Measurements from ENCODE around the gene HS1BP3.

The HS1BP3 gene

GRCh38 chr2:20589975-20590703 is 60.8 kb downstream of the HS1BP3 start:
- no peak overlapping the region for H2AFZ ChIP-seq (ENCODE audit: low read depth)
- H3K4me1 ChIP-seq (ENCODE audit: low read depth, poor library complexity, severe bottlenecking): peaks cover 5% of the 10 kb centered on the region
- no peak overlapping the region for H3K4me2 ChIP-seq
- no peak overlapping the region for H3K4me3 ChIP-seq (IDR thresholded peaks at IDR 0.05; ENCODE audit: insufficient read depth, low read depth, low read length)
- no peak for TF ChIP-seq CTCF (conservative IDR thresholded peaks at IDR 0.05; ENCODE audit: low read depth, low read length)
- no peak overlapping the region for H3K27ac ChIP-seq
- no peaks in the 10 kb centered on the region for H3K27me3 ChIP-seq (ENCODE audit: insufficient read depth, low read depth)
- H3K79me2 ChIP-seq (ENCODE audit: insufficient read depth, low read depth): no peaks in the 10 kb centered on the region
- no peak overlapping the region for H3K9ac ChIP-seq
- no peaks in the 10 kb centered on the region for H3K36me3 ChIP-seq (ENCODE audit: insufficient read depth)
- no peaks in the 10 kb centered on the region for H4K20me1 ChIP-seq (ENCODE audit: insufficient read depth)

- no peak overlapping the region for H3K27ac ChIP-seq
- no peaks in the 10 kb centered on the region for H3K27me3 ChIP-seq (ENCODE audit: insufficient read depth, low read depth)
- no peak overlapping the region for H3K9ac ChIP-seq
- H2AFZ ChIP-seq (ENCODE audit: low read depth): no peak overlapping the region
- TF ChIP-seq CTCF (conservative IDR thresholded peaks at IDR 0.05; ENCODE audit: low read depth, low read length): no peak
- no peaks in the 10 kb centered on the region for H3K36me3 ChIP-seq (ENCODE audit: insufficient read depth)
- no peak overlapping the region for H3K4me3 ChIP-seq (IDR thresholded peaks at IDR 0.05; ENCODE audit: insufficient read depth, low read depth, low read length)
- no peaks in the 10 kb centered on the region for H4K20me1 ChIP-seq (ENCODE audit: insufficient read depth)
- no peak overlapping the region for H3K4me2 ChIP-seq
- H3K79me2 ChIP-seq (ENCODE audit: insufficient read depth, low read depth): no peaks in the 10 kb centered on the region
- H3K4me1 ChIP-seq (ENCODE audit: low read depth, poor library complexity, severe bottlenecking): no peaks in the 10 kb centered on the region
Measured at GRCh38 chr2:20588918-20589871, 61.7 kb downstream of the HS1BP3 start.

GRCh38 chr2:20585710-20586594 is 64.9 kb downstream of the HS1BP3 start:
- H2AFZ ChIP-seq (ENCODE audit: low read depth): no peak overlapping the region
- no peaks in the 10 kb centered on the region for H3K27me3 ChIP-seq (ENCODE audit: insufficient read depth, low read depth)
- H3K4me2 ChIP-seq: no peak overlapping the region
- no peak overlapping the region for H3K4me3 ChIP-seq (IDR thresholded peaks at IDR 0.05; ENCODE audit: insufficient read depth, low read depth, low read length)
- no peaks in the 10 kb centered on the region for H4K20me1 ChIP-seq (ENCODE audit: insufficient read depth)
- TF ChIP-seq CTCF (conservative IDR thresholded peaks at IDR 0.05; ENCODE audit: low read depth, low read length): no peak
- H3K79me2 ChIP-seq (ENCODE audit: insufficient read depth, low read depth): no peaks in the 10 kb centered on the region
- no peaks in the 10 kb centered on the region for H3K4me1 ChIP-seq (ENCODE audit: low read depth, poor library complexity, severe bottlenecking)
- no peaks in the 10 kb centered on the region for H3K36me3 ChIP-seq (ENCODE audit: insufficient read depth)
- no peak overlapping the region for H3K27ac ChIP-seq
- H3K9ac ChIP-seq: no peak overlapping the region

- no peak overlapping the region for H2AFZ ChIP-seq (ENCODE audit: low read depth)
- H3K27me3 ChIP-seq (ENCODE audit: insufficient read depth, low read depth): no peaks in the 10 kb centered on the region
- no peaks in the 10 kb centered on the region for H4K20me1 ChIP-seq (ENCODE audit: insufficient read depth)
- H3K36me3 ChIP-seq (ENCODE audit: insufficient read depth): no peaks in the 10 kb centered on the region
- no peak overlapping the region for H3K4me3 ChIP-seq (IDR thresholded peaks at IDR 0.05; ENCODE audit: insufficient read depth, low read depth, low read length)
- no peak overlapping the region for H3K9ac ChIP-seq
- H3K4me1 ChIP-seq (ENCODE audit: low read depth, poor library complexity, severe bottlenecking): no peaks in the 10 kb centered on the region
- no peak overlapping the region for H3K4me2 ChIP-seq
- H3K27ac ChIP-seq: no peak overlapping the region
- no peak for TF ChIP-seq CTCF (conservative IDR thresholded peaks at IDR 0.05; ENCODE audit: low read depth, low read length)
- H3K79me2 ChIP-seq (ENCODE audit: insufficient read depth, low read depth): no peaks in the 10 kb centered on the region
Measured at GRCh38 chr2:20585359-20585709, 65.6 kb downstream of the HS1BP3 start.

Data from KMS-11 (cell line).